C4-2B (cell line): ENCODE measurements around the gene FBXW2.

Source experiments
- CTCF ChIP-seq: fragments of 450-650 bp; conservative IDR thresholded peaks from 2 replicates; pipeline ENCODE4 v1.5.1; 2017; ENCODE audit warnings: mild to moderate bottlenecking
- ZFX ChIP-seq: fragments of 450-650 bp; IDR thresholded peaks from 2 replicates; pipeline ENCODE4 v1.6.1; 2017

GRCh38 chr9:120778758-120779157 lies 14.5 kb downstream of the FBXW2 start:
- TF ChIP-seq CTCF, result no peak
- no peak for TF ChIP-seq ZFX
